ENCODE measurements around the gene AQP3. TPM values are rescaled to one million over a fixed set of nuclear protein-coding genes. Genes with fewer than 3 reads are reported as not detected.
"Not testable (repeated sequence)": the region's sequence is repeated elsewhere in the genome, so short reads cannot be mapped to it uniquely, and the experiment has no call there.

AQP3 gene
- total RNA-seq, 1 experiment from 2014 or later = 24.8 TPM

GRCh38 chr9:33393581-33393980, 53.8 kb downstream of the AQP3 start:
- Mint-ChIP-seq H3K9me3 (ENCODE audit: unreplicated experiment) (no peaks in the 10 kb centered on the region), H3K27me3 (ENCODE audit: insufficient read depth, unreplicated experiment) (no peaks in the 10 kb centered on the region), H3K4me3 (ENCODE audit: unreplicated experiment) (no peak overlapping the region), H3K4me1 (ENCODE audit: low read depth, unreplicated experiment) (peaks cover 38% of the 10 kb centered on the region), H3K36me3 (ENCODE audit: insufficient read depth, unreplicated experiment) (no peaks in the 10 kb centered on the region), H3K27ac (ENCODE audit: unreplicated experiment) (no peak overlapping the region)
- TF ChIP-seq CTCF (IDR thresholded peaks at IDR 0.05; ENCODE audit: insufficient read depth in 1 of 2, low read depth in 1 of 2, low read length in 1 of 2, severe bottlenecking in 1 of 2, unreplicated experiment in 1 of 2) = no peak
- CTCF ChIA-PET = interaction anchor here (1.1 kb wide), 1 partner anchor 59 kb away, joined by 3 read pairs; no protein-coding TSS in a partner anchor
- H3K4me1 ChIP-seq = peaks cover 37% of the 10 kb centered on the region
- POLR2A ChIA-PET = no interaction called here
- H3K27me3 ChIP-seq (replicated peaks; ENCODE audit: control insufficient read depth, insufficient read depth, low read length) = no peaks in the 10 kb centered on the region
- H3K9me3 ChIP-seq = no peaks in the 10 kb centered on the region
- no peaks in the 10 kb centered on the region for H3K36me3 ChIP-seq (ENCODE audit: control insufficient read depth, insufficient read depth, low read length)
- no TSS peak for BruUV-seq (replicated peaks)
- intact Hi-C loops (cut with micrococcal nuclease; ENCODE audit: unreplicated experiment) = no loop called here
- no peak for DNase-seq
- H3K4me3 ChIP-seq (ENCODE audit: low read depth, low read length) = no peak overlapping the region

DNA sequence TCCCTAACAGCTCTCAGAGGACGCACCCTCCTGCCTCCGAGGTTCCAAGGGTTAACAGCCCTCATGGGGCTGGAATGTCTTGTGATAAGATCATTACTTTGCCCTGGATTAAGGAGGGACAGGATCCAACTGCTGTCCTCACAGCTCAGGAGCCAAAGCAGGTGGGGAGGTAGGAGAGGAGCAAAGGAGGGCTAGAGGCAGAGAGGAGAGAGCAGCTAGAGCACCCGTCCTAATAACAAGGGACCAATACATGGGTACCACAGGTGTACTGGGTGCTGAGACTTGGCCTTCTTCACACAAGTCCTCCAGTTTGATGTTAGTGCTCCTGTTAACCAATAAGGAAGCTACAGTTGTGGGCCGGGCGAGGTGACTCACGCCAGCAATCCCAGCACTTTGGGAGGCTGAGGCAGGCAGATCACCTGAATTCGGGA, 54.8 kb downstream of the AQP3 start:
- H3K9me3 ChIP-seq; H3K36me3 ChIP-seq (ENCODE audit: control insufficient read depth, insufficient read depth, low read length); H3K27me3 Mint-ChIP-seq (ENCODE audit: insufficient read depth, unreplicated experiment); intact Hi-C loops (cut with micrococcal nuclease; ENCODE audit: unreplicated experiment); BruUV-seq (replicated peaks); POLR2A ChIA-PET; H3K9me3 Mint-ChIP-seq (ENCODE audit: unreplicated experiment); H3K4me3 ChIP-seq (ENCODE audit: low read depth, low read length); H3K36me3 Mint-ChIP-seq (ENCODE audit: insufficient read depth, unreplicated experiment); H3K27me3 ChIP-seq (replicated peaks; ENCODE audit: control insufficient read depth, insufficient read depth, low read length); H3K4me3 Mint-ChIP-seq (ENCODE audit: unreplicated experiment): not testable (repeated sequence)
- peak overlapping the region; percentile 11 for H3K27ac Mint-ChIP-seq (ENCODE audit: unreplicated experiment)
- CTCF ChIA-PET = interaction anchor here (1.1 kb wide), 1 partner anchor 60 kb away, joined by 3 read pairs; no protein-coding TSS in a partner anchor
- H3K4me1 Mint-ChIP-seq (ENCODE audit: low read depth, unreplicated experiment) = peaks cover 38% of the 10 kb centered on the region
- DNase-seq = peak in 1 of 2 experiments; percentile 78
- peaks cover 37% of the 10 kb centered on the region for H3K4me1 ChIP-seq

Small RNA genes lying within 50 kb of the gene (microRNA-seq; reads per million reads assigned to microRNA genes)
- 0.93 reads per million for gene MIR6851

Other genes with a start within 250 kb of the AQP3 start
- 0.97 and 2.1 TPM in 2 replicates for gene SPINK4, start 207.4 kb downstream of the AQP3 start, total RNA-seq (2022)
- gene BAG1, start 182.9 kb downstream of the AQP3 start, total RNA-seq (2022) = 51.2 and 62.1 TPM in 2 replicates
- 52.5 and 58.3 TPM in 2 replicates for gene CHMP5, start 182.5 kb downstream of the AQP3 start, total RNA-seq (2022)
- gene NFX1, start 157.1 kb downstream of the AQP3 start, total RNA-seq (2022) = 32.6 TPM in 2 replicates
- gene AQP7, start 45.0 kb downstream of the AQP3 start, total RNA-seq (2022) = 2.2 and 2.4 TPM in 2 replicates
- 47.2 and 52.1 TPM in 2 replicates for gene NOL6, start 26.3 kb upstream of the AQP3 start, total RNA-seq (2022)
- 2.2 and 3.9 TPM in 2 replicates for gene ANKRD18B, start 76.7 kb upstream of the AQP3 start, total RNA-seq (2022)